ENCODE data around the gene CTDNEP1.

GRCh38 chr17:7236808-7237207, 14.7 kb downstream of the CTDNEP1 start:
- TF ChIP-seq CTCF (optimal IDR thresholded peaks at IDR 0.05 in 1 of 3, IDR thresholded peaks at IDR 0.05 in 1 of 3, conservative IDR thresholded peaks at IDR 0.05 in 1 of 3; ENCODE audit: extremely low read depth in 1 of 3, insufficient read depth in 2 of 3, low read length in 3 of 3): no peak
- TF ChIP-seq EZH2 (IDR thresholded peaks at IDR 0.05; ENCODE audit: low read length): no peak

Data from keratinocyte (primary cell).